Glutamatergic neuron (in vitro differentiated cells): Measurements from ENCODE around the gene CSPG4. TPM values are rescaled to one million over a fixed set of nuclear protein-coding genes. Genes with fewer than 3 reads are reported as not detected.

ENCODE experiments used
- DNase-seq: peaks from one replicate; pipeline ENCODE4 v3.0.0; 2022
- H3K27ac Mint-ChIP-seq: one replicate; pipeline ENCODE4 v1.8.0; 2020; ENCODE audit warnings: mild to moderate bottlenecking, mixed read lengths, inconsistent platforms; ENCODE audit not compliant: unreplicated experiment
- H3K27me3 Mint-ChIP-seq: one replicate; pipeline ENCODE4 v1.8.0; 2020; ENCODE audit warnings: mild to moderate bottlenecking, moderate library complexity, mixed read lengths, inconsistent platforms; ENCODE audit not compliant: unreplicated experiment
- H3K36me3 Mint-ChIP-seq: one replicate; pipeline ENCODE4 v1.8.0; 2020; ENCODE audit warnings: mild to moderate bottlenecking, mixed read lengths, inconsistent platforms; ENCODE audit not compliant: unreplicated experiment
- H3K4me1 Mint-ChIP-seq: one replicate; pipeline ENCODE4 v1.8.0; 2020; ENCODE audit warnings: mild to moderate bottlenecking, low read depth, mixed read lengths, inconsistent platforms; ENCODE audit not compliant: unreplicated experiment
- H3K4me3 Mint-ChIP-seq: one replicate; pipeline ENCODE4 v1.8.0; 2020; ENCODE audit warnings: mild to moderate bottlenecking, mixed read lengths, inconsistent platforms; ENCODE audit not compliant: unreplicated experiment
- H3K9me3 Mint-ChIP-seq: one replicate; pipeline ENCODE4 v1.8.0; 2020; ENCODE audit warnings: mild to moderate bottlenecking, moderate library complexity, mixed read lengths, inconsistent platforms; ENCODE audit not compliant: unreplicated experiment
- total RNA-seq: library from RNA; stranded (reverse); fragmentation: NEBNext Ultra II Directional; extraction: Animal tissue kit (Norgen Biotek cat#: 25700); gene quantifications from one replicate; pipeline ENCODE4 v1.2.1, GENCODE V29; 2021; ENCODE audit not compliant: unreplicated experiment
- TF ChIP-seq, protein P1 (sequence below): fragments of 200-600 bp; sonication (generic); IDR thresholded peaks from one replicate; pipeline ENCODE4 v1.5.0; 2021; ENCODE audit not compliant: partially characterized antibody, unreplicated experiment

The CSPG4 gene
- total RNA-seq, 1 donor from 2014 or later: 1.1 TPM

DNA sequence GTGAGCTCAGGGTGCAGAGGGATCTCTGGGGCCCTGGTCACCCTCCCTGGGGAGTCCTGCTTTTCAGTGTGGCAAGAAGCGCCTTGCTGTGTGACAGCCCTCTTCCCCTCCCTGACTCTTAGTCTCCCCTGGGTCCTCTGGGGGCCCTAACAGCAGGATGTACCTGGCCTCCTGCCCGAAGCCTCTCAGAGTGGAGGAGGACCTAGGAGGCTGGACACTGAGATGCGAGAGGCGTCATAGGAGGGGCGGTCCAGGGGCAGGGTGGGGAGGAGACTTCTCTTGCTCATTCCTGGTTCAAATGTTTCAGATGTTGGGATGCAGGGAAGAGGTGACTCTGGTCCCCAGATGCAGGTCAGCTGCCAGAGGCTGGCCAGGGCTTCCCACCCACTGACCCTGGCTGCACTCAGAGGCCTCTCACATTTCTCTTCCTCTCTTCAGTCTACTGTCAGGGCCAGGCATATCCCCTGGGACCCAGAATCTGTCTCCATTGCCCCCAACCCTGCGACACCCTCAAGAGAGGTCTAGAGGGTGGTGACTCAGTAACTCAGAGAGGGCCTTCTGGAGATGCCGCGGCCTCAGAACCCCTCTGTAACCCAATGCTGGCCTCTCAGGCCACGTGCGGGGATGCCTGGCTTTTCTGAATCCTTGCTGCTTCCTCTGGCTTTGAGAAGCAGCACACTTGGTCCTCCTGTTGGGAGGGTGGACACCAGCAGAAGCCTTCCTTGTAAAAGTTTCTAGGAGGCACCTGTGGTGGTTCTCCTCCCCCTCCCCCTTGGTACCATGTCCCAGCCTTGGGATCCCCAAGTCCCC is 39.0 kb downstream of the CSPG4 start:
- TF ChIP-seq, protein P1, sequence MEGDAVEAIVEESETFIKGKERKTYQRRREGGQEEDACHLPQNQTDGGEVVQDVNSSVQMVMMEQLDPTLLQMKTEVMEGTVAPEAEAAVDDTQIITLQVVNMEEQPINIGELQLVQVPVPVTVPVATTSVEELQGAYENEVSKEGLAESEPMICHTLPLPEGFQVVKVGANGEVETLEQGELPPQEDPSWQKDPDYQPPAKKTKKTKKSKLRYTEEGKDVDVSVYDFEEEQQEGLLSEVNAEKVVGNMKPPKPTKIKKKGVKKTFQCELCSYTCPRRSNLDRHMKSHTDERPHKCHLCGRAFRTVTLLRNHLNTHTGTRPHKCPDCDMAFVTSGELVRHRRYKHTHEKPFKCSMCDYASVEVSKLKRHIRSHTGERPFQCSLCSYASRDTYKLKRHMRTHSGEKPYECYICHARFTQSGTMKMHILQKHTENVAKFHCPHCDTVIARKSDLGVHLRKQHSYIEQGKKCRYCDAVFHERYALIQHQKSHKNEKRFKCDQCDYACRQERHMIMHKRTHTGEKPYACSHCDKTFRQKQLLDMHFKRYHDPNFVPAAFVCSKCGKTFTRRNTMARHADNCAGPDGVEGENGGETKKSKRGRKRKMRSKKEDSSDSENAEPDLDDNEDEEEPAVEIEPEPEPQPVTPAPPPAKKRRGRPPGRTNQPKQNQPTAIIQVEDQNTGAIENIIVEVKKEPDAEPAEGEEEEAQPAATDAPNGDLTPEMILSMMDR: no peak
- Mint-ChIP-seq H3K9me3 (peaks cover 3% of the 10 kb centered on the region), H3K36me3 (no peaks in the 10 kb centered on the region), H3K27me3 (no peaks in the 10 kb centered on the region), H3K27ac (no peak overlapping the region), H3K4me3 (no peak overlapping the region), H3K4me1 (peaks cover 6% of the 10 kb centered on the region)
- DNase-seq: no peak

DNA sequence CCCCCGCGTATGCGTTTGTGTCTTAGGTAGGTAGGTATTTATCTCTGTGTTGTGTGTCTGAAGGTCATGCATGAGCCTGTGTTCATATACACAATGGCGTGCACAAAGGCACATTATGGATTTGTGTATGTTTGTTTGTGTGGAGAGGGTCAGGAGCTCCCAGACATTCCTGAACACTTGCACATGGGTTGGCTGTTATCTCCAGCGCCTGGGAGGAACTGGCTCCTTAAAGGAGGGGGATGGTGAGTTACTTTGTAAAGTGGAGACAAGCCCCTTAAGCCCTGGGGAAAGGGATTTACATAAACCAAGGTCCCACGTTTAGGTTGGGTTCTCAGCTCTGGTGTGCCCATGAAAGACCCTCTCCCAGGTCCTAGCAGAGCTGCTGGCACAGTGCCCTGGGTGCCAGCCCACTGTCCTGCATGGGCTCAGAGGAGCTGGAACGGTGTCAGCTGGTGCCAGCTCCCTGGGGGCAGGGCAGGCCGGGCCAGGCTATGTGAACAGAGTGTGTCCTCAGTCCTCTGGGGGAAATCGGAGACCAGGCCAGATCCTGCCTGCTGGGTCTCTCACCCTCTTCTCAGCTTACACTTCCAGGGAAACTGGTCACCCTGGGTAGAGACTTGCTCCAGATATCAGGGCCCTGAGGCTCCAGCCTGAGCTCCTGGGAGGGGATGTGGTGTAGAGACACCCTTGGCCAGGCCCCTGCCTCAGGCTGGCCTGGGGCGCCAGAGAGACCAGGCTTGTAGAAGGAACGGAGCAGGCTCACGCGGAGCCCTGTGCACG is 39.8 kb downstream of the CSPG4 start:
- no peak for DNase-seq

DNA sequence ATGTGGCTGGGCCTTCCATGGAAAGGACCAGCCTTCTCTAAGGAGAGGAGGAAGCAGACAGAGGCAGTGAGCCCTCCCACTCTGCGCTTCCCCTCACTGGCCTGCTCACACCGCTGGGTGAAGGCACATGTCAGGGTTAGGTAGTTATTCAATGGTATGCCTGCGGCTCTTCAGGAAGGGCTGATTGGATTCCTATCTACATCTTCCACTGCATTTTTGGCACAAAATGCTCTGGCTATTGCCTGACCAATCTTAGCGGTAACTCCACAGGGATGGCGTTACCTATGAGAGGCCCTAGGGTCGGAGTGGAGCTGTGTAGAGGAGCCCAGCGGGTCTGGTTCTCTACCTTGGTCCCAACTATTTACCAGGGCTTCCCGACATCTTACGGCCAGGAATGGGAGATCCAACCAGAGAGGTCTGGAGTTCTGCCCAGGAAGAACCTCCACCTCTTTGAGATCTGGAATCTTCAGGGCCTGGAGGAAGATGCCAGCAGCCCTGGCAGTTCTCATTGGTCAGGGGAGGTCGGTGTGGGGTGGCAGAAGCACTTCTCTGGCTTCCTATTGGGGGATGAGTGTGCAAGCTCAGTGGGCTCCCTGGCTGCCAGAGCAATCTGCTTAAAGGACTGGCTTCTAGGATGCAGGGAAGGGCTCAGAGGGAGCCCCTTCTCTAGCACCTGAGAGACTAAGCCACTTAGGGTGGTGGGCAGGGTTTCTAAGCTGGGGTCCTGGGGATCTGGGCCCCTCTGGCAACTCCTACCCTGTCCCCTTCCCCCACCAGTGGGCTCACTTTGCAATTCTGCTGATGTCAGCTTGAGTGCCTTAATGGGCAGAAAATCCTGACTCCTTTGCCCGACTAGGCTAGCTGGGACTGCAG is 40.7 kb downstream of the CSPG4 start:
- H3K27ac Mint-ChIP-seq: no peak overlapping the region
- no peak for DNase-seq
- TF ChIP-seq, protein P1: no peak
- H3K9me3 Mint-ChIP-seq: no peaks in the 10 kb centered on the region
- H3K27me3 Mint-ChIP-seq: no peaks in the 10 kb centered on the region
- no peaks in the 10 kb centered on the region for H3K36me3 Mint-ChIP-seq
- peaks cover 7% of the 10 kb centered on the region for H3K4me1 Mint-ChIP-seq
- H3K4me3 Mint-ChIP-seq: no peak overlapping the region

More for the DNA sequence above, 39.8 kb downstream of the CSPG4 start:
- H3K36me3 Mint-ChIP-seq: no peaks in the 10 kb centered on the region
- TF ChIP-seq, protein P1: no peak
- H3K27me3 Mint-ChIP-seq: no peaks in the 10 kb centered on the region
- no peak overlapping the region for H3K4me3 Mint-ChIP-seq
- no peaks in the 10 kb centered on the region for H3K9me3 Mint-ChIP-seq
- peaks cover 4% of the 10 kb centered on the region for H3K4me1 Mint-ChIP-seq
- no peak overlapping the region for H3K27ac Mint-ChIP-seq

DNA sequence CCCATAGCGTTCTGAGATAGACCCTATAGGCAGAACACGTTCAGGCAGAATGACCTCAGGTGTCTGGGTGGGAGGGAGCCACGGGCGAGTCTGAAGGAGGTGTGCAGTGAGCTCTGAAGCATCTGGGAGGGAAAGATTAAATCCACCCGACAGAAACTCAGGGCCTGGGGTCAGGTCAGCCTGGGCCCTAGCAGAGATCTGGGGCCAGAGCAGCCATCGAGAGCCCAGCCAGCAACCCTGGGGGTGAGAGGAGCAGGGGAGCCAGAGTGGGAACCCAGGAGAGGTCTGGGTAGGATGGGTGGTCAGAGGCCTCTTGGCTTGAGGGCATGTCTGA is 42.8 kb downstream of the CSPG4 start:
- TF ChIP-seq, protein P1: no peak
- Mint-ChIP-seq H3K36me3 (no peaks in the 10 kb centered on the region), H3K27ac (no peak overlapping the region), H3K27me3 (no peaks in the 10 kb centered on the region), H3K4me1 (peaks cover 14% of the 10 kb centered on the region), H3K9me3 (peaks cover 2% of the 10 kb centered on the region), H3K4me3 (no peak overlapping the region)
- DNase-seq: no peak
